Neural progenitor cell (in vitro differentiated cells): Measurements from ENCODE around the gene ATP5IF1.

Experiments used
- EZH2 ChIP-seq: fragments of 200-600 bp; sonication (generic); IDR thresholded peaks from 2 replicates; pipeline ENCODE4 v1.6.1; 2017; ENCODE audit warnings: antibody characterized with exemption, mild to moderate bottlenecking, moderate library complexity
- EZH2phosphoT487 ChIP-seq: fragments of 200-600 bp; sonication (generic); IDR thresholded peaks from 2 replicates; pipeline ENCODE4 v1.6.1; 2017; ENCODE audit warnings: antibody characterized with exemption
- TF ChIP-seq, protein P1 (sequence below): fragments of 200-600 bp; sonication (generic); IDR thresholded peaks from 2 replicates; pipeline ENCODE4 v1.5.1; 2017; ENCODE audit warnings: antibody characterized with exemption, mild to moderate bottlenecking

- TF ChIP-seq, protein P1, sequence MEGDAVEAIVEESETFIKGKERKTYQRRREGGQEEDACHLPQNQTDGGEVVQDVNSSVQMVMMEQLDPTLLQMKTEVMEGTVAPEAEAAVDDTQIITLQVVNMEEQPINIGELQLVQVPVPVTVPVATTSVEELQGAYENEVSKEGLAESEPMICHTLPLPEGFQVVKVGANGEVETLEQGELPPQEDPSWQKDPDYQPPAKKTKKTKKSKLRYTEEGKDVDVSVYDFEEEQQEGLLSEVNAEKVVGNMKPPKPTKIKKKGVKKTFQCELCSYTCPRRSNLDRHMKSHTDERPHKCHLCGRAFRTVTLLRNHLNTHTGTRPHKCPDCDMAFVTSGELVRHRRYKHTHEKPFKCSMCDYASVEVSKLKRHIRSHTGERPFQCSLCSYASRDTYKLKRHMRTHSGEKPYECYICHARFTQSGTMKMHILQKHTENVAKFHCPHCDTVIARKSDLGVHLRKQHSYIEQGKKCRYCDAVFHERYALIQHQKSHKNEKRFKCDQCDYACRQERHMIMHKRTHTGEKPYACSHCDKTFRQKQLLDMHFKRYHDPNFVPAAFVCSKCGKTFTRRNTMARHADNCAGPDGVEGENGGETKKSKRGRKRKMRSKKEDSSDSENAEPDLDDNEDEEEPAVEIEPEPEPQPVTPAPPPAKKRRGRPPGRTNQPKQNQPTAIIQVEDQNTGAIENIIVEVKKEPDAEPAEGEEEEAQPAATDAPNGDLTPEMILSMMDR, result no peak
- no peak for TF ChIP-seq EZH2phosphoT487
- no peak for TF ChIP-seq EZH2
Measured at GRCh38 chr1:28241638-28242241, 5.8 kb downstream of the ATP5IF1 start.
